ENCODE measurements around the gene C16orf78. TPM values are rescaled to one million over a fixed set of nuclear protein-coding genes. Genes with fewer than 3 reads are reported as not detected.

The C16orf78 gene
- total RNA-seq, 1 experiment from 2014 or later, result not detected

DNA sequence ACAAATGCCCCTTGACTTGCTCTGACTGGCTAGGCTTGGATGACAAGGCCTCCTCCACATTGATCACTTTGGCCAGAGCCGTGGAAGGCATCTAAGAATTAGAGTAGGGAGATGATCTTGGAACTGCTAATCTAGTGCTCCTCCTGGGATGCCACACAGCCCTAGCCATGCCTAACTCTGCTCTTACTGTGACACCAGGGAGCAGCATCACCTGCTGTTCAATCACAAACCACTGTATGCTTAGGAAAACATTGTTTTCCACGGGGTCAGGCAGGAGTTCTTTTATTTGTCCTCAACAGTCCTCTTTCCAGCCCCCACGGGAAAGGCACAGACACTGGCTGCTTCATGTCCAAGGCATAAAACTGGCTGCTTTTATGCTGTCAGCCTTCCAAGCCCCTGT, 46.3 kb downstream of the C16orf78 start:
- Mint-ChIP-seq H3K27me3 (ENCODE audit: unreplicated experiment) (peaks cover 97% of the 10 kb centered on the region), H3K27ac (ENCODE audit: unreplicated experiment) (no peak overlapping the region), H3K4me1 (ENCODE audit: low read depth, unreplicated experiment) (no peaks in the 10 kb centered on the region), H3K36me3 (ENCODE audit: insufficient read depth, unreplicated experiment) (no peaks in the 10 kb centered on the region), H3K4me3 (ENCODE audit: low read depth, unreplicated experiment) (no peak overlapping the region), H3K9me3 (ENCODE audit: low read depth, unreplicated experiment) (no peaks in the 10 kb centered on the region)
- CTCF ChIA-PET, result no interaction called here
- TF ChIP-seq CTCF (IDR thresholded peaks at IDR 0.05; ENCODE audit: unreplicated experiment), result no peak
- no peak for DNase-seq
- no TSS peak for BruUV-seq (replicated peaks)
- intact Hi-C loops (cut with micrococcal nuclease; ENCODE audit: unreplicated experiment), result no loop called here

DNA sequence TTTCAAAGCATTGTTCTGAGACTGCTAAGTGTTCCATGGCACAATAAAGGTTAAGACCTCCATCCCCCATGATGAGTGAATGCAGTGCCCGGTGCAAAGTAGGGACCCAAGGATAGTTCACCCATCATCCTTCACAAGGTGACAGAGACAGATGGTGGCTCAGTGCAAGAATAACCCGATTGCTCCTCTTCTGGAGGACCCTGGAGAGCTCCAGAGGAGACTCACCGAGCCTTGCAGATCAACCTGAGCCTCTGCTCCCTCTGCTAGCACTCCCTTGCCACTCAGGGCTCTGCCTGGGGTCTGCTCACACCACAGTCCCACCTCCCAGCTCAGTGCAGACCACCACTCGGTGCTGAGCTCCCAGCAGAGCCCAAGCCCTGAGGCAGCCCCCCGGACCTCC, 49.3 kb downstream of the C16orf78 start:
- H3K4me1 Mint-ChIP-seq (ENCODE audit: low read depth, unreplicated experiment), result no peaks in the 10 kb centered on the region
- TF ChIP-seq CTCF (IDR thresholded peaks at IDR 0.05; ENCODE audit: unreplicated experiment), result no peak
- no peaks in the 10 kb centered on the region for H3K36me3 Mint-ChIP-seq (ENCODE audit: insufficient read depth, unreplicated experiment)
- no peaks in the 10 kb centered on the region for H3K9me3 Mint-ChIP-seq (ENCODE audit: low read depth, unreplicated experiment)
- intact Hi-C loops (cut with micrococcal nuclease; ENCODE audit: unreplicated experiment), result no loop called here
- no peak for DNase-seq
- BruUV-seq (replicated peaks), result no TSS peak
- no peak overlapping the region for H3K27ac Mint-ChIP-seq (ENCODE audit: unreplicated experiment)
- H3K27me3 Mint-ChIP-seq (ENCODE audit: unreplicated experiment), result peaks cover 88% of the 10 kb centered on the region
- CTCF ChIA-PET, result no interaction called here
- H3K4me3 Mint-ChIP-seq (ENCODE audit: low read depth, unreplicated experiment), result no peak overlapping the region

DNA sequence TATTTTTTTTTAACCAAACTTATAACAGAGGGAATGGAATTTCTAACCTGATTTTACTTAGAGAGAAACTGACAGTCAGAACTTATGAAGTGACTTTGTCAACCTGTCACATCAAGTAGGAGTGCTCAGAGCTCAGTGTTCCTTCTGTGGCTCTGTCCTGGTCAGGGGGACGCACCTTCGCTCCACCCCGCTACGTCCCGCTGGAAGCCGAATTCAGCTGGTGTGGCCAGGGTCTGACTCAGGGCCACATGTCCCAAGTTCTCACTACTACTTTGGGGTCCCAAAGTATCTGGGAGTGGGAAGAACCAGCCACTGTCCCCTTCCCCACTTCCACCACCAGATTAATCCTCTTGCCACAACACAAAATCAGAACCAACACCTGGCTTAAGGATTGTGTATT, 51.4 kb downstream of the C16orf78 start:
- Mint-ChIP-seq H3K4me1 (ENCODE audit: low read depth, unreplicated experiment) (no peaks in the 10 kb centered on the region), H3K9me3 (ENCODE audit: low read depth, unreplicated experiment) (no peaks in the 10 kb centered on the region), H3K4me3 (ENCODE audit: low read depth, unreplicated experiment) (no peak overlapping the region), H3K27ac (ENCODE audit: unreplicated experiment) (no peak overlapping the region), H3K27me3 (ENCODE audit: unreplicated experiment) (peaks cover 90% of the 10 kb centered on the region), H3K36me3 (ENCODE audit: insufficient read depth, unreplicated experiment) (no peaks in the 10 kb centered on the region)
- no peak for TF ChIP-seq CTCF (IDR thresholded peaks at IDR 0.05; ENCODE audit: unreplicated experiment)
- intact Hi-C loops (cut with micrococcal nuclease; ENCODE audit: unreplicated experiment), result no loop called here
- DNase-seq, result no peak
- BruUV-seq (replicated peaks), result no TSS peak
- CTCF ChIA-PET, result interaction anchor here (0.9 kb wide), 1 partner anchor 11 kb away, joined by 3 read pairs; no protein-coding TSS in a partner anchor

- peaks cover 78% of the 10 kb centered on the region for H3K27me3 Mint-ChIP-seq (ENCODE audit: unreplicated experiment)
- no peak for DNase-seq
- no peaks in the 10 kb centered on the region for H3K9me3 Mint-ChIP-seq (ENCODE audit: low read depth, unreplicated experiment)
- H3K4me3 Mint-ChIP-seq (ENCODE audit: low read depth, unreplicated experiment), result no peak overlapping the region
- no peak overlapping the region for H3K27ac Mint-ChIP-seq (ENCODE audit: unreplicated experiment)
- BruUV-seq (replicated peaks), result no TSS peak
- H3K36me3 Mint-ChIP-seq (ENCODE audit: insufficient read depth, unreplicated experiment), result no peaks in the 10 kb centered on the region
- no peaks in the 10 kb centered on the region for H3K4me1 Mint-ChIP-seq (ENCODE audit: low read depth, unreplicated experiment)
- intact Hi-C loops (cut with micrococcal nuclease; ENCODE audit: unreplicated experiment), result no loop called here
- TF ChIP-seq CTCF (IDR thresholded peaks at IDR 0.05; ENCODE audit: unreplicated experiment), result no peak
- CTCF ChIA-PET, result no interaction called here
These were observed 54.2 kb downstream of the C16orf78 start for GRCh38 chr16:49427771-49428170.
